Body of pancreas (tissue), 4 donors: ENCODE data around the gene ENOSF1. TPM values are rescaled to one million over a fixed set of nuclear protein-coding genes. Genes with fewer than 3 reads are reported as not detected.

Experiments used
- ATAC-seq: fragments of 150-250 bp; one replicate; pipeline ENCODE4 v1.9.1; 2016
- DNase-seq, 4 donors: peaks; one replicate each; pipeline ENCODE4 v3.0.0-alpha.2; 2019
- H3K27ac ChIP-seq, 4 donors: fragments of 200-600 bp; sonication (generic); 1 replicate in 3 of 4; 2 replicates in 1 of 4; pipeline versions ENCODE4 v1.5.1 to v1.6.1; 2016 to 2019; ENCODE audit warnings: mild to moderate bottlenecking in 1 of 4, mixed read lengths in 1 of 4, moderate library complexity in 1 of 4
- H3K27me3 ChIP-seq, 2 donors: fragments of 200-600 bp; sonication (generic); one replicate each; pipeline ENCODE4 v1.6.0; 2016; ENCODE audit warnings: mild to moderate bottlenecking in 1 of 2
- H3K36me3 ChIP-seq, 2 donors: fragments of 200-600 bp; sonication (generic); replicated peaks in 1 of 2; 2 replicates each; pipeline ENCODE4 v1.5.1; 2016; ENCODE audit warnings: low read depth in 2 of 2; ENCODE audit not compliant: insufficient read depth in 1 of 2
- H3K4me1 ChIP-seq: fragments of 200-600 bp; sonication (generic); one replicate; pipeline ENCODE4 v1.6.0; 2016
- H3K4me3 ChIP-seq, 2 donors: fragments of 200-600 bp; sonication (generic); 1 replicate in 1 of 2; 2 replicates in 1 of 2; pipeline ENCODE4 v1.5.1; 2016 to 2019
- H3K9me3 ChIP-seq, 3 donors: fragments of 200-600 bp; sonication (generic); 1 replicate in 2 of 3; 2 replicates in 1 of 3; pipeline ENCODE4 v1.5.1; 2016
- CTCF ChIP-seq, 7 experiments: fragments of 450-650 bp in 4 of 7; fragments of 200-600 bp in 3 of 7; sonication (generic) in 3 of 7; IDR thresholded peaks; one replicate each; pipeline ENCODE4 v1.5.1; 2016 to 2019; ENCODE audit warnings: antibody characterized with exemption in 7 of 7
- POLR2A ChIP-seq, 3 donors: fragments of 450-650 bp; IDR thresholded peaks; one replicate each; pipeline ENCODE4 v1.6.1; 2016; ENCODE audit warnings: antibody characterized with exemption in 3 of 3, mild to moderate bottlenecking in 2 of 3
- WGBS, 2 donors: methylation state at CpG; one replicate each; pipeline ENCODE4 v1.1.5; 2017; 5-methylcytosine and 5-hydroxymethylcytosine counted together
- intact Hi-C: fragments of 100-400 bp; cut with DNase I; formaldehyde crosslinking; loops from one replicate; pipeline ENCODE4 v1.15.1; 2023
- total RNA-seq, 2 donors: library from RNA; depleted of rRNA; stranded (reverse); fragments of >200 nt; gene quantifications; one replicate each; pipeline ENCODE4 v1.1.0, GENCODE V29; 2016

The ENOSF1 gene
- total RNA-seq, 2 donors from 2014 or later, result 59.7 to 62.3 TPM

- Histone ChIP-seq H3K27me3 (no peaks in the 10 kb centered on the region), H3K27ac (no peak overlapping the region), H3K4me3 (no peak overlapping the region), H3K4me1 (peaks cover 10% of the 10 kb centered on the region), H3K9me3 (no peaks in the 10 kb centered on the region), H3K36me3 (peaks cover 0 to 14% of the 10 kb centered on the region in 2 donors)
- no peak for DNase-seq
- no peak for ATAC-seq
- TF ChIP-seq CTCF (IDR thresholded peaks at IDR 0.05) (no peak), POLR2A (IDR thresholded peaks at IDR 0.05) (no peak)
- 81 to 95% methylated on average over 5 of the region's 5 CpGs for WGBS, 2 donors
- intact Hi-C loops, result no loop called here
These were observed 30.4 kb downstream of the ENOSF1 start for GRCh38 chr18:681985-682384.

- Histone ChIP-seq H3K36me3 (peaks cover 0 to 14% of the 10 kb centered on the region in 2 donors), H3K27ac (no peak overlapping the region), H3K4me3 (no peak overlapping the region), H3K4me1 (peaks cover 10% of the 10 kb centered on the region), H3K27me3 (no peaks in the 10 kb centered on the region), H3K9me3 (no peaks in the 10 kb centered on the region)
- no peak for ATAC-seq
- TF ChIP-seq CTCF (IDR thresholded peaks at IDR 0.05) (no peak), POLR2A (IDR thresholded peaks at IDR 0.05) (no peak)
- intact Hi-C loops, result no loop called here
- WGBS, 2 donors, result 94% methylated on average over 4 of the region's 4 CpGs
- no peak for DNase-seq
These were observed 32.0 kb downstream of the ENOSF1 start for GRCh38 chr18:680392-680791.

GRCh38 chr18:679516-679915, 32.9 kb downstream of the ENOSF1 start:
- WGBS, 2 donors, result 90 to 100% methylated on average over 4 of the region's 4 CpGs
- TF ChIP-seq CTCF (IDR thresholded peaks at IDR 0.05) (no peak), POLR2A (IDR thresholded peaks at IDR 0.05) (no peak)
- Histone ChIP-seq H3K27me3 (no peaks in the 10 kb centered on the region), H3K9me3 (no peaks in the 10 kb centered on the region), H3K27ac (no peak overlapping the region), H3K4me3 (no peak overlapping the region), H3K36me3 (peaks cover 0 to 14% of the 10 kb centered on the region in 2 donors), H3K4me1 (peaks cover 10% of the 10 kb centered on the region)
- intact Hi-C loops, result no loop called here
- DNase-seq (no peak), ATAC-seq (no peak)

GRCh38 chr18:678482-679182, 33.8 kb downstream of the ENOSF1 start:
- ATAC-seq, result no peak

More at GRCh38 chr18:678482-679182, 33.8 kb downstream of the ENOSF1 start:
- Histone ChIP-seq H3K4me1 (peaks cover 8% of the 10 kb centered on the region), H3K27me3 (no peaks in the 10 kb centered on the region), H3K36me3 (peaks cover 0 to 14% of the 10 kb centered on the region in 2 donors), H3K9me3 (no peaks in the 10 kb centered on the region), H3K4me3 (no peak overlapping the region), H3K27ac (no peak overlapping the region)
- no peak for TF ChIP-seq CTCF (IDR thresholded peaks at IDR 0.05)
- no peak for TF ChIP-seq POLR2A (IDR thresholded peaks at IDR 0.05)
- no peak for DNase-seq
- intact Hi-C loops, result no loop called here
- WGBS, 2 donors, result 92% methylated on average over 15 of the region's 15 CpGs
